Measurements from ENCODE around the gene C22orf23. TPM values are rescaled to one million over a fixed set of nuclear protein-coding genes. Genes with fewer than 3 reads are reported as not detected.

Gene C22orf23
- total and polyA plus RNA-seq, 9 of the 15 experiments (the other 6 are each of a cell fraction or from before 2014, with no cell fraction given) = 0.25 to 1.0 (median 0.53) TPM

DNA sequence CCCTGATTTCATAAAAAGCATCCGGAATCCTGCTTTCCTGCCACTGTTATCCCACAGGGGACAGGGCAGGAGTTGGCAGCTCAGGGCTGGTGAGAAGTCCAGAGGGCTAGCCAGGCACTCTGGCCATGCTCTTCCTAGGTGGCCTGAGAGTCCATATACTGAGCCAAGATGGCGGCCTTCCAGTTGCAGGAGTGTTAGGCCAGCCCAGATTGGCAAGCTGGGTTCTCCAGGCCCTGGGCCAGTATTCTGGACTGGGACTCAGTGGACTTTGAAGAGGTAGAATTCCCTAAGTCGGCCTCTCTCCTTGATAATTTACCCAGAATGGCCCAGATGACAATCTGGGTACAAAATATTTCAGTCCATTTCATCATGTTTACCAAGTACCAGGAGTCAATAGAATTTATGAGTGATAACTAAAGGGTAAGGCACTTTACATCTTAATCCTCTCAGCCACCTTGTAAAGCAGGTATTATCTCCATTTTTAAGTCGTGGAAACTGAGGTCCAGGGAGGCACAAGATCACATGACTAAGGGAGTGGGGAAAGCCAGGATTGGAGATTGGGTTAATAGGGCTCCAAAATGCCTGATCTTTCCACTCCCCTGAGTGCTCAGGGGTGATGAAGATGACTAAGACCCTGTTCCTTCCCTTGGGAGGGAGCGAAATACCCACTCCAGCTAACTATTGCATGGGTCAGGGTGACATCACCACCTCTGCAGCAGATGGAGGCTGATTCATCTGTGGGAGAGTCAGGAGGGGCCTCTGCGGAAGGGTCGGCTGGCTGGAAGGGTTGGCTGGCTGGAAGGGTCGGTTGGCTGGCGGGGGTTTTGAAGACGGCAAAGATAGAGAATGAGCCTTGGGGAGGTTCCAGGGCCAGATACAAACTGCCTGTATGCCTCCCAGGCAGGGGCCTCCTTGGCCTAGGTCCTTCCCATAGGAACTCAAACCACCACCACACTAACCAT lies 48.5 kb downstream of the C22orf23 start (continued):
- TF ChIP-seq, protein P1, sequence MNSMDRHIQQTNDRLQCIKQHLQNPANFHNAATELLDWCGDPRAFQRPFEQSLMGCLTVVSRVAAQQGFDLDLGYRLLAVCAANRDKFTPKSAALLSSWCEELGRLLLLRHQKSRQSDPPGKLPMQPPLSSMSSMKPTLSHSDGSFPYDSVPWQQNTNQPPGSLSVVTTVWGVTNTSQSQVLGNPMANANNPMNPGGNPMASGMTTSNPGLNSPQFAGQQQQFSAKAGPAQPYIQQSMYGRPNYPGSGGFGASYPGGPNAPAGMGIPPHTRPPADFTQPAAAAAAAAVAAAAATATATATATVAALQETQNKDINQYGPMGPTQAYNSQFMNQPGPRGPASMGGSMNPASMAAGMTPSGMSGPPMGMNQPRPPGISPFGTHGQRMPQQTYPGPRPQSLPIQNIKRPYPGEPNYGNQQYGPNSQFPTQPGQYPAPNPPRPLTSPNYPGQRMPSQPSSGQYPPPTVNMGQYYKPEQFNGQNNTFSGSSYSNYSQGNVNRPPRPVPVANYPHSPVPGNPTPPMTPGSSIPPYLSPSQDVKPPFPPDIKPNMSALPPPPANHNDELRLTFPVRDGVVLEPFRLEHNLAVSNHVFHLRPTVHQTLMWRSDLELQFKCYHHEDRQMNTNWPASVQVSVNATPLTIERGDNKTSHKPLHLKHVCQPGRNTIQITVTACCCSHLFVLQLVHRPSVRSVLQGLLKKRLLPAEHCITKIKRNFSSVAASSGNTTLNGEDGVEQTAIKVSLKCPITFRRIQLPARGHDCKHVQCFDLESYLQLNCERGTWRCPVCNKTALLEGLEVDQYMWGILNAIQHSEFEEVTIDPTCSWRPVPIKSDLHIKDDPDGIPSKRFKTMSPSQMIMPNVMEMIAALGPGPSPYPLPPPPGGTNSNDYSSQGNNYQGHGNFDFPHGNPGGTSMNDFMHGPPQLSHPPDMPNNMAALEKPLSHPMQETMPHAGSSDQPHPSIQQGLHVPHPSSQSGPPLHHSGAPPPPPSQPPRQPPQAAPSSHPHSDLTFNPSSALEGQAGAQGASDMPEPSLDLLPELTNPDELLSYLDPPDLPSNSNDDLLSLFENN (IDR thresholded peaks at IDR 0.05; ENCODE audit: low read depth in 2 of 2, low read length in 2 of 2) = no peak
- TF ChIP-seq RBBP5 (IDR thresholded peaks at IDR 0.05; ENCODE audit: borderline replicate concordance, insufficient read depth, low read length, poor library complexity, severe bottlenecking) (no peak), ZNF57 (CRISPR knock-in tag; IDR thresholded peaks at IDR 0.05) (no peak), EWSR1 (IDR thresholded peaks at IDR 0.05; ENCODE audit: borderline replicate concordance, low read depth, partially characterized antibody) (no peak), ZNF695 (CRISPR knock-in tag; IDR thresholded peaks at IDR 0.05) (no peak), TARDBP (IDR thresholded peaks at IDR 0.05) (no peak), ZNF584 (CRISPR knock-in tag; IDR thresholded peaks at IDR 0.05; ENCODE audit: low read depth) (peak; percentile 93), ZNF444 (CRISPR knock-in tag; IDR thresholded peaks at IDR 0.05) (no peak), MXI1 (IDR thresholded peaks at IDR 0.05; ENCODE audit: low read depth, low read length) (no peak), MYBL2 (IDR thresholded peaks at IDR 0.05; ENCODE audit: low read depth) (no peak), MYBL2 (CRISPR knock-in tag; IDR thresholded peaks at IDR 0.05; ENCODE audit: borderline replicate concordance) (no peak), ILF3 (IDR thresholded peaks at IDR 0.05; ENCODE audit: borderline replicate concordance) (no peak), ZNF217 (CRISPR knock-in tag; IDR thresholded peaks at IDR 0.05) (no peak), POU5F1 (IDR thresholded peaks at IDR 0.05; ENCODE audit: borderline replicate concordance, low read depth, low read length, partially characterized antibody) (no peak), ZNF699 (CRISPR knock-in tag; IDR thresholded peaks at IDR 0.05; ENCODE audit: insufficient replicate concordance) (no peak), FOXK2 (conservative IDR thresholded peaks at IDR 0.05 in 1 of 2, IDR thresholded peaks at IDR 0.05 in 1 of 2; ENCODE audit: low read depth in 2 of 2) (no peak)
- TF ChIP-seq, protein P2, sequence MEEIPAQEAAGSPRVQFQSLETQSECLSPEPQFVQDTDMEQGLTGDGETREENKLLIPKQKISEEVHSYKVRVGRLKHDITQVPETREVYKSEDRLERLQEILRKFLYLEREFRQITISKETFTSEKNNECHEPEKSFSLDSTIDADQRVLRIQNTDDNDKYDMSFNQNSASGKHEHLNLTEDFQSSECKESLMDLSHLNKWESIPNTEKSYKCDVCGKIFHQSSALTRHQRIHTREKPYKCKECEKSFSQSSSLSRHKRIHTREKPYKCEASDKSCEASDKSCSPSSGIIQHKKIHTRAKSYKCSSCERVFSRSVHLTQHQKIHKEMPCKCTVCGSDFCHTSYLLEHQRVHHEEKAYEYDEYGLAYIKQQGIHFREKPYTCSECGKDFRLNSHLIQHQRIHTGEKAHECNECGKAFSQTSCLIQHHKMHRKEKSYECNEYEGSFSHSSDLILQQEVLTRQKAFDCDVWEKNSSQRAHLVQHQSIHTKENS (CRISPR knock-in tag; IDR thresholded peaks at IDR 0.05) = no peak
- TF ChIP-seq, protein P3, sequence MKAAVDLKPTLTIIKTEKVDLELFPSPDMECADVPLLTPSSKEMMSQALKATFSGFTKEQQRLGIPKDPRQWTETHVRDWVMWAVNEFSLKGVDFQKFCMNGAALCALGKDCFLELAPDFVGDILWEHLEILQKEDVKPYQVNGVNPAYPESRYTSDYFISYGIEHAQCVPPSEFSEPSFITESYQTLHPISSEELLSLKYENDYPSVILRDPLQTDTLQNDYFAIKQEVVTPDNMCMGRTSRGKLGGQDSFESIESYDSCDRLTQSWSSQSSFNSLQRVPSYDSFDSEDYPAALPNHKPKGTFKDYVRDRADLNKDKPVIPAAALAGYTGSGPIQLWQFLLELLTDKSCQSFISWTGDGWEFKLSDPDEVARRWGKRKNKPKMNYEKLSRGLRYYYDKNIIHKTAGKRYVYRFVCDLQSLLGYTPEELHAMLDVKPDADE (conservative IDR thresholded peaks at IDR 0.05; ENCODE audit: control insufficient read depth, low read depth, low read length) = no peak
- TF ChIP-seq, protein P4, sequence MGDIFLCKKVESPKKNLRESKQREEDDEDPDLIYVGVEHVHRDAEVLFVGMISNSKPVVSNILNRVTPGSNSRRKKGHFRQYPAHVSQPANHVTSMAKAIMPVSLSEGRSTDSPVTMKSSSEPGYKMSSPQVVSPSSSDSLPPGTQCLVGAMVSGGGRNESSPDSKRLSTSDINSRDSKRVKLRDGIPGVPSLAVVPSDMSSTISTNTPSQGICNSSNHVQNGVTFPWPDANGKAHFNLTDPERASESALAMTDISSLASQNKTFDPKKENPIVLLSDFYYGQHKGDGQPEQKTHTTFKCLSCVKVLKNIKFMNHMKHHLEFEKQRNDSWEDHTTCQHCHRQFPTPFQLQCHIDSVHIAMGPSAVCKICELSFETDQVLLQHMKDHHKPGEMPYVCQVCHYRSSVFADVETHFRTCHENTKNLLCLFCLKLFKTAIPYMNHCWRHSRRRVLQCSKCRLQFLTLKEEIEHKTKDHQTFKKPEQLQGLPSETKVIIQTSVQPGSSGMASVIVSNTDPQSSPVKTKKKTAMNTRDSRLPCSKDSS (IDR thresholded peaks at IDR 0.05; ENCODE audit: low read depth, partially characterized antibody) = no peak

All from K562 (cell line).